Neural progenitor cell (in vitro differentiated cells): Measurements from ENCODE around the gene IL1RL1. TPM values are rescaled to one million over a fixed set of nuclear protein-coding genes. Genes with fewer than 3 reads are reported as not detected.

ENCODE experiments used
- DNase-seq: peaks from one replicate; pipeline ENCODE4 v3.0.0-alpha.2; 2016; ENCODE audit warnings: low spot score
- H2AFZ ChIP-seq: fragments of 200-600 bp; sonication (generic); replicated peaks from 2 replicates; pipeline ENCODE4 v1.6.1; 2016; ENCODE audit warnings: antibody characterized with exemption
- H3F3A ChIP-seq: fragments of 200-600 bp; sonication (generic); 2 replicates; pipeline ENCODE4 v1.6.1; 2016; ENCODE audit warnings: antibody characterized with exemption, low read depth
- H3K27ac ChIP-seq: fragments of 200-600 bp; sonication (generic); 2 replicates; pipeline ENCODE4 v1.5.1; 2016; ENCODE audit warnings: mild to moderate bottlenecking
- H3K27me3 ChIP-seq: fragments of 200-600 bp; sonication (generic); 2 replicates; pipeline ENCODE4 v1.6.1; 2016; ENCODE audit warnings: mild to moderate bottlenecking, moderate library complexity
- H3K36me3 ChIP-seq: fragments of 200-600 bp; sonication (generic); 2 replicates; pipeline ENCODE4 v1.5.1; 2016
- H3K4me1 ChIP-seq: fragments of 200-600 bp; sonication (generic); 2 replicates; pipeline ENCODE4 v1.6.1; 2016; ENCODE audit warnings: mixed run types
- H3K4me2 ChIP-seq: fragments of 200-600 bp; sonication (generic); 2 replicates; pipeline ENCODE4 v1.6.1; 2016
- H3K4me3 ChIP-seq: fragments of 200-600 bp; sonication (generic); 2 replicates; pipeline ENCODE4 v1.5.1; 2016
- H3K79me2 ChIP-seq: fragments of 200-600 bp; sonication (generic); 2 replicates; pipeline ENCODE4 v1.6.1; 2016; ENCODE audit warnings: low read depth
- H3K9ac ChIP-seq: fragments of 200-600 bp; sonication (generic); 2 replicates; pipeline ENCODE4 v1.6.1; 2016
- H3K9me3 ChIP-seq: fragments of 200-600 bp; sonication (generic); 2 replicates; pipeline ENCODE4 v1.5.1; 2016; ENCODE audit warnings: low read depth
- H4K20me1 ChIP-seq: fragments of 200-600 bp; sonication (generic); 2 replicates; pipeline ENCODE4 v1.6.1; 2016; ENCODE audit warnings: low read depth
- H3K27ac Mint-ChIP-seq: 3 replicates; pipeline ENCODE4 v1.8.0; 2021; ENCODE audit warnings: mixed read lengths
- H3K27me3 Mint-ChIP-seq: 2 replicates; pipeline ENCODE4 v1.8.0; 2022; ENCODE audit warnings: low read depth, mild to moderate bottlenecking, inconsistent platforms, moderate library complexity, mixed read lengths; ENCODE audit not compliant: insufficient read depth
- H3K36me3 Mint-ChIP-seq: 3 replicates; pipeline ENCODE4 v1.8.0; 2021; ENCODE audit warnings: mixed read lengths
- H3K4me1 Mint-ChIP-seq: 3 replicates; pipeline ENCODE4 v1.8.0; 2021; ENCODE audit warnings: mixed read lengths
- H3K4me3 Mint-ChIP-seq: 3 replicates; pipeline ENCODE4 v1.8.0; 2021; ENCODE audit warnings: mild to moderate bottlenecking, moderate library complexity, mixed read lengths
- H3K9me3 Mint-ChIP-seq: 3 replicates; pipeline ENCODE4 v1.8.0; 2020; ENCODE audit warnings: mixed read lengths
- CTCF ChIP-seq: fragments of 200-600 bp; sonication (generic); IDR thresholded peaks from 2 replicates; pipeline ENCODE4 v1.5.1; 2017; ENCODE audit warnings: antibody characterized with exemption, mild to moderate bottlenecking
- EZH2 ChIP-seq: fragments of 200-600 bp; sonication (generic); IDR thresholded peaks from 2 replicates; pipeline ENCODE4 v1.6.1; 2017; ENCODE audit warnings: antibody characterized with exemption, mild to moderate bottlenecking, moderate library complexity
- EZH2phosphoT487 ChIP-seq: fragments of 200-600 bp; sonication (generic); IDR thresholded peaks from 2 replicates; pipeline ENCODE4 v1.6.1; 2017; ENCODE audit warnings: antibody characterized with exemption
- total RNA-seq: library from RNA; depleted of rRNA; stranded (reverse); fragments of >200 nt; gene quantifications from 2 replicates; pipeline ENCODE4 v1.2.3, GENCODE V29; 2015; ENCODE audit warnings: low replicate concordance

IL1RL1 gene
- total RNA-seq, 1 donor from 2014 or later, result not detected

DNA sequence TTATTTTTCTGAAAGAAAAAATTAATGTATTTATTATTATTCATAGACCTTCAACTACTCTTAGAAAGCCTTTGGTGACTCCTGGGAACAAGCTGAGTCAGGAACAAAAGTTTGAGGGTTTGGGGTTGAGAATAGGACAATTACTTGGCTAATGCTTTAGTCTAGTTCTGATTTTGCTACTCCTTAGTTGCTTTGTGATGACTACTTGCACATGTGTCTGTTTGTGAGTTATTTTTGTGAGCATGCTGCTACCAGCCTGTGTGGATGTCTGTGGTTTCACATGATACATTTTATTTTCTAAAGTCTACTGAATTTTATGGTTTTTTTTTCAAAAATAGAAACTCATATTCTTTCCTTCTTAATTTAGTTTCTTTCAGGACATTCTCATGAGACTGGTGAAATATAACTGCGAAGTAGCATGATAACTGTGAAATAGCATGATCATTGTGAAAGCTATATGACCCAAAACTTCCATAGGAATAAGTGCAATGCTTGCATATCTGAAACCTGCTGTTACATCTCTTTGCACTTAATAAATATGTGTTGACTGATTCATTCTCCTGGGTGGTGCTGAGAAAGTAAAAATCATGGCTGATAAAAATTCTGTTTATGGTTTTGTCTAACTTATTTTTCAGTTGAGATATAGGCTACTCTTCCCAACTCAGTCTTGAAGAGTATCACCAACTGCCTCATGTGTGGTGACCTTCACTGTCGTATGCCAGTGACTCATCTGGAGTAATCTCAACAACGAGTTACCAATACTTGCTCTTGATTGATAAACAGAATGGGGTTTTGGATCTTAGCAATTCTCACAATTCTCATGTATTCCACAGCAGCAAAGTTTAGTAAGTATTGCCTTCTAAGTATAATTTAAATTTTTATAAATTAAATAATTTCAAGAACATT, 26.4 kb downstream of the IL1RL1 start:
- no peaks in the 10 kb centered on the region for H3K27me3 Mint-ChIP-seq
- no peaks in the 10 kb centered on the region for H3K36me3 ChIP-seq
- no peaks in the 10 kb centered on the region for H3K27me3 ChIP-seq
- H4K20me1 ChIP-seq, result no peaks in the 10 kb centered on the region
- H3K9me3 ChIP-seq, result no peaks in the 10 kb centered on the region
- H3K4me1 Mint-ChIP-seq, result no peaks in the 10 kb centered on the region
- H3K4me3 ChIP-seq, result no peak overlapping the region
- no peak for DNase-seq
- H3K36me3 Mint-ChIP-seq, result no peaks in the 10 kb centered on the region
- no peak for TF ChIP-seq CTCF
- no peak for TF ChIP-seq EZH2
- no peak for TF ChIP-seq EZH2phosphoT487
- no peak overlapping the region for H3K4me3 Mint-ChIP-seq
- no peaks in the 10 kb centered on the region for H3K4me1 ChIP-seq
- no peak overlapping the region for H3K9ac ChIP-seq
- H3K27ac Mint-ChIP-seq, result no peak overlapping the region
- no peak overlapping the region for H2AFZ ChIP-seq
- no peak overlapping the region for H3K27ac ChIP-seq
- no peaks in the 10 kb centered on the region for H3K9me3 Mint-ChIP-seq
- no peak overlapping the region for H3K4me2 ChIP-seq
- no peaks in the 10 kb centered on the region for H3F3A ChIP-seq
- no peaks in the 10 kb centered on the region for H3K79me2 ChIP-seq

DNA sequence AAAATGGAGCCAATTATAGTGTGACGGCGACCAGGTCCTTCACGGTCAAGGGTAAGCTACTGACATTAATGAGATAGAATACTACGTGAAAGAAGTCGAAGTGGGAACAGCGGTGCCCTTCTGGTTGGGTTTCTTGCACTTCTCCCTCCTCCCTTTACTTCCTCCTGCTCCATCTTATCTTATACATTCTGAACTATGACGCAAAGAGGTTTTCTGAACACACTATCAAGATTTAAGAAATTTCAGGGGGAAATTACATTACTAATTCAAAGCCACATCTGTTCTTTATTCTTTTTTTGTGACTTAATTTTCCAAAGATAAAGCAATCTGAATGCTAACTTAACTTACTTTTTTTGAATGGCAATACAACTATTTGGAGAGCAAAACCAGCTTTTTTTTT, 29.4 kb downstream of the IL1RL1 start:
- no peaks in the 10 kb centered on the region for H3K4me1 Mint-ChIP-seq
- no peak overlapping the region for H3K9ac ChIP-seq
- DNase-seq, result no peak
- no peak overlapping the region for H3K27ac ChIP-seq
- H3K9me3 Mint-ChIP-seq, result no peaks in the 10 kb centered on the region
- no peaks in the 10 kb centered on the region for H3K4me1 ChIP-seq
- H3K36me3 Mint-ChIP-seq, result no peaks in the 10 kb centered on the region
- no peaks in the 10 kb centered on the region for H3K27me3 Mint-ChIP-seq
- no peaks in the 10 kb centered on the region for H3K27me3 ChIP-seq
- H2AFZ ChIP-seq, result no peak overlapping the region
- no peak overlapping the region for H3K4me3 ChIP-seq
- no peak overlapping the region for H3K27ac Mint-ChIP-seq
- H3K4me3 Mint-ChIP-seq, result no peak overlapping the region
- no peaks in the 10 kb centered on the region for H3F3A ChIP-seq
- no peaks in the 10 kb centered on the region for H3K36me3 ChIP-seq
- H3K4me2 ChIP-seq, result no peak overlapping the region
- no peaks in the 10 kb centered on the region for H3K79me2 ChIP-seq
- H3K9me3 ChIP-seq, result no peaks in the 10 kb centered on the region
- H4K20me1 ChIP-seq, result no peaks in the 10 kb centered on the region
- TF ChIP-seq EZH2 (no peak), CTCF (no peak), EZH2phosphoT487 (no peak)

DNA sequence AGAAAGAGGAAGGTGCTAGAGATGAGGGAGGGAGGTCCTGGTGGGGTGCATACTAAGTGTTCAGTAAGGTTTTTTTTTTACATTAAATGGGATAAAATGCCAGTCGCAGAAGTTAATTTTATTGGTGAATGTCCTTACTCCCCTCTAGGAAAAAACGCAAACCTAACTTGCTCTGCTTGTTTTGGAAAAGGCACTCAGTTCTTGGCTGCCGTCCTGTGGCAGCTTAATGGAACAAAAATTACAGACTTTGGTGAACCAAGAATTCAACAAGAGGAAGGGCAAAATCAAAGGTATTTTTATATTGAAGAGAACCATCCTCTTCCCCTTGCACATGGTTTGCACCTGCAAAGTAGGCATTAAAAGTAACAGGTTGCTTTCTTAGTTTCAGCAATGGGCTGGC, 31.5 kb downstream of the IL1RL1 start:
- H3K4me1 ChIP-seq, result no peaks in the 10 kb centered on the region
- H3K9me3 Mint-ChIP-seq, result no peaks in the 10 kb centered on the region
- H3K36me3 Mint-ChIP-seq, result no peaks in the 10 kb centered on the region
- no peaks in the 10 kb centered on the region for H3K27me3 ChIP-seq
- H3K4me3 ChIP-seq, result no peak overlapping the region
- H3K27ac ChIP-seq, result no peak overlapping the region
- no peak overlapping the region for H2AFZ ChIP-seq
- DNase-seq, result no peak
- no peaks in the 10 kb centered on the region for H3K79me2 ChIP-seq
- H3K4me3 Mint-ChIP-seq, result no peak overlapping the region
- H3K27me3 Mint-ChIP-seq, result no peaks in the 10 kb centered on the region
- no peak overlapping the region for H3K9ac ChIP-seq
- H3F3A ChIP-seq, result no peaks in the 10 kb centered on the region
- no peak overlapping the region for H3K27ac Mint-ChIP-seq
- H3K4me2 ChIP-seq, result no peak overlapping the region
- TF ChIP-seq EZH2, result no peak
- TF ChIP-seq CTCF, result no peak
- TF ChIP-seq EZH2phosphoT487, result no peak
- H3K4me1 Mint-ChIP-seq, result no peaks in the 10 kb centered on the region
- no peaks in the 10 kb centered on the region for H3K36me3 ChIP-seq
- H4K20me1 ChIP-seq, result no peaks in the 10 kb centered on the region
- no peaks in the 10 kb centered on the region for H3K9me3 ChIP-seq
